DND-41 (cell line): ENCODE measurements around the gene ATP6V1C2.

Source experiments
- CTCF ChIP-seq: IDR thresholded peaks from 2 replicates; pipeline ENCODE4 v1.5.1; 2012; ENCODE audit warnings: borderline replicate concordance, low read length, moderate library complexity, mild to moderate bottlenecking; ENCODE audit not compliant: poor library complexity, severe bottlenecking; ENCODE audit errors: extremely low read depth
- EZH2 ChIP-seq: IDR thresholded peaks from 3 replicates; pipeline ENCODE4 v1.6.1; 2012; ENCODE audit warnings: borderline replicate concordance, low read depth, mild to moderate bottlenecking, moderate library complexity, low read length, inconsistent platforms; ENCODE audit not compliant: severe bottlenecking

- TF ChIP-seq CTCF (peak; percentile 33), EZH2 (no peak)
Observed at GRCh38 chr2:10678225-10678624, 43.2 kb upstream of the ATP6V1C2 start.
